Liver (tissue), 9 donors: ENCODE data around the gene VGF. TPM values are rescaled to one million over a fixed set of nuclear protein-coding genes. Genes with fewer than 3 reads are reported as not detected.

Experiments
- DNase-seq: peaks from one replicate; pipeline ENCODE4 v3.0.0-alpha.2; 2017; ENCODE audit warnings: low spot score
- H3K27ac ChIP-seq, 2 donors: one replicate each; pipeline ENCODE4 v1.7.0; 2013; ENCODE audit warnings: inconsistent platforms in 2 of 2, low read length in 2 of 2, control low read depth in 1 of 2, low read depth in 1 of 2, mild to moderate bottlenecking in 1 of 2
- H3K27me3 ChIP-seq, 4 donors: one replicate each; pipeline versions ENCODE4 v1.6.1 to v1.7.0; 2013; ENCODE audit warnings: low read length in 3 of 4, inconsistent platforms in 1 of 4, mild to moderate bottlenecking in 1 of 4, moderate library complexity in 1 of 4; ENCODE audit not compliant: control insufficient read depth in 4 of 4, insufficient read depth in 4 of 4
- H3K36me3 ChIP-seq, 4 donors: one replicate each; pipeline versions ENCODE4 v1.6.1 to v1.7.0; 2013; ENCODE audit warnings: low read length in 3 of 4, mild to moderate bottlenecking in 3 of 4, low read depth in 1 of 4, moderate library complexity in 1 of 4; ENCODE audit not compliant: control insufficient read depth in 4 of 4, insufficient read depth in 3 of 4
- H3K4me1 ChIP-seq, 4 donors: one replicate each; pipeline versions ENCODE4 v1.6.1 to v1.7.0; 2013; ENCODE audit warnings: low read length in 3 of 4, mild to moderate bottlenecking in 3 of 4, moderate library complexity in 1 of 4; ENCODE audit not compliant: control insufficient read depth in 4 of 4, insufficient read depth in 4 of 4
- H3K4me3 ChIP-seq, 3 donors: one replicate each; pipeline versions ENCODE4 v1.6.1 to v1.7.0; 2013; ENCODE audit warnings: low read length in 3 of 3, control low read depth in 1 of 3, low read depth in 1 of 3, mild to moderate bottlenecking in 1 of 3
- H3K9ac ChIP-seq, 2 donors: one replicate each; pipeline ENCODE4 v1.7.0; 2013; ENCODE audit warnings: low read length in 2 of 2, mild to moderate bottlenecking in 2 of 2, moderate library complexity in 2 of 2, control low read depth in 1 of 2, low read depth in 1 of 2
- H3K9me3 ChIP-seq, 4 donors: one replicate each; pipeline versions ENCODE4 v1.6.1 to v1.7.0; 2013; ENCODE audit warnings: low read length in 3 of 4; ENCODE audit not compliant: control insufficient read depth in 4 of 4
- ATF3 ChIP-seq: IDR thresholded peaks from 2 replicates; pipeline ENCODE4 v1.6.1; 2016; ENCODE audit warnings: antibody characterized with exemption
- CTCF ChIP-seq: fragments of 150-350 bp; IDR thresholded peaks from 2 replicates; pipeline ENCODE4 v1.5.1; 2017; ENCODE audit warnings: improper control_type of control experiment, low read depth, low read length; ENCODE audit not compliant: missing input control
- EGR1 ChIP-seq, 2 donors: IDR thresholded peaks; 2 replicates each; pipeline ENCODE4 v1.6.1; 2016 to 2018; ENCODE audit warnings: antibody characterized with exemption in 2 of 2, low read depth in 2 of 2
- FOXA1 ChIP-seq: IDR thresholded peaks from 2 replicates; pipeline ENCODE4 v1.6.1; 2016; ENCODE audit warnings: antibody characterized with exemption
- FOXA2 ChIP-seq: IDR thresholded peaks from 2 replicates; pipeline ENCODE4 v1.6.1; 2016; ENCODE audit warnings: antibody characterized with exemption
- GABPA ChIP-seq, 2 donors: IDR thresholded peaks in 1 of 2; conservative IDR thresholded peaks in 1 of 2; 2 replicates each; pipeline ENCODE4 v1.6.1; 2016; ENCODE audit warnings: antibody characterized with exemption in 2 of 2, mild to moderate bottlenecking in 1 of 2, moderate library complexity in 1 of 2
- HNF4A ChIP-seq, 2 donors: conservative IDR thresholded peaks; 2 replicates each; pipeline ENCODE4 v1.6.1; 2016; ENCODE audit warnings: antibody characterized with exemption in 2 of 2, mild to moderate bottlenecking in 2 of 2
- HNF4G ChIP-seq: IDR thresholded peaks from 2 replicates; pipeline ENCODE4 v1.6.1; 2016; ENCODE audit warnings: antibody characterized with exemption
- JUND ChIP-seq, 2 donors: IDR thresholded peaks; 2 replicates each; pipeline ENCODE4 v1.6.1; 2016; ENCODE audit warnings: antibody characterized with exemption in 2 of 2
- MAX ChIP-seq: IDR thresholded peaks from 2 replicates; pipeline ENCODE4 v1.6.1; 2016; ENCODE audit warnings: antibody characterized with exemption
- NR2F2 ChIP-seq: IDR thresholded peaks from 2 replicates; pipeline ENCODE4 v1.6.1; 2016; ENCODE audit warnings: antibody characterized with exemption
- RAD21 ChIP-seq, 2 donors: IDR thresholded peaks; 2 replicates each; pipeline ENCODE4 v1.6.1; 2016; ENCODE audit warnings: antibody characterized with exemption in 2 of 2, mild to moderate bottlenecking in 2 of 2
- REST ChIP-seq: IDR thresholded peaks from 2 replicates; pipeline ENCODE4 v1.6.1; 2016; ENCODE audit warnings: antibody characterized with exemption, mild to moderate bottlenecking
- RXRA ChIP-seq, 2 donors: IDR thresholded peaks; 2 replicates each; pipeline ENCODE4 v1.6.1; 2017 to 2018; ENCODE audit warnings: antibody characterized with exemption in 2 of 2, mild to moderate bottlenecking in 1 of 2
- SP1 ChIP-seq: IDR thresholded peaks from 2 replicates; pipeline ENCODE4 v1.6.1; 2018; ENCODE audit warnings: antibody characterized with exemption, mild to moderate bottlenecking
- TAF1 ChIP-seq: conservative IDR thresholded peaks from 2 replicates; pipeline ENCODE4 v1.6.1; 2016; ENCODE audit warnings: antibody characterized with exemption, mild to moderate bottlenecking
- YY1 ChIP-seq: IDR thresholded peaks from 2 replicates; pipeline ENCODE4 v1.6.1; 2016; ENCODE audit warnings: antibody characterized with exemption, mild to moderate bottlenecking
- ZBTB33 ChIP-seq: IDR thresholded peaks from 2 replicates; pipeline ENCODE4 v1.6.1; 2016; ENCODE audit warnings: antibody characterized with exemption
- WGBS: extraction: QIAGEN DNeasy Blood & Tissue Kit; methylation state at CpG from one replicate; pipeline ENCODE4 v1.1.7; 2013; 5-methylcytosine and 5-hydroxymethylcytosine counted together
- polyA plus RNA-seq, 2 donors: library from polyadenylated mRNA; stranded (reverse) in 1 of 2; unstranded in 1 of 2; fragments of 200-250 nt in 1 of 2; fragments of >200 nt in 1 of 2; fragmentation: Nextera tagmentation in 1 of 2; extraction: Ambion mirVana in 1 of 2; gene quantifications; one replicate each; pipeline versions ENCODE4 v1.2.1 to v1.2.3, GENCODE V29; 2013 to 2015
- total RNA-seq, 2 donors: library from RNA; depleted of rRNA; stranded (reverse); fragments of >200 nt; gene quantifications; one replicate each; pipeline ENCODE4 v1.2.3, GENCODE V29; 2014
- donor health status: healthy.
- donor health status: healthy.
- donor health status: healthy.
- donor health status: healthy.
- donor health status: healthy.

VGF gene
- total and polyA plus RNA-seq, 4 donors = not detected

GRCh38 chr7:101179117-101179516 lies 13.7 kb upstream of the VGF start:
- DNase-seq = no peak
- Histone ChIP-seq H3K27ac (no peak overlapping the region), H3K9ac (no peak overlapping the region), H3K4me1 (peaks cover 0 to 8% (median 2%) of the 10 kb centered on the region in 4 donors), H3K9me3 (no peaks in the 10 kb centered on the region), H3K36me3 (no peaks in the 10 kb centered on the region), H3K27me3 (peaks cover 0 to 9% (median 4%) of the 10 kb centered on the region in 4 donors), H3K4me3 (no peak overlapping the region)
- no peak for TF ChIP-seq EGR1 (IDR thresholded peaks at IDR 0.05; ENCODE audit: low read depth in 2 of 2)
- no peak for TF ChIP-seq RAD21 (IDR thresholded peaks at IDR 0.05)
- no peak for TF ChIP-seq ATF3
- TF ChIP-seq NR2F2 = no peak
- no peak for TF ChIP-seq JUND (IDR thresholded peaks at IDR 0.05)
- no peak for TF ChIP-seq MAX
- no peak for TF ChIP-seq HNF4A (conservative IDR thresholded peaks at IDR 0.05)
- TF ChIP-seq GABPA (IDR thresholded peaks at IDR 0.05 in 1 of 2, conservative IDR thresholded peaks at IDR 0.05 in 1 of 2) = no peak
- no peak for TF ChIP-seq CTCF
- TF ChIP-seq YY1 = no peak
- TF ChIP-seq HNF4G = no peak
- no peak for TF ChIP-seq FOXA1
- TF ChIP-seq SP1 = no peak
- no peak for TF ChIP-seq FOXA2
- no peak for TF ChIP-seq RXRA (IDR thresholded peaks at IDR 0.05)
- no peak for TF ChIP-seq REST
- TF ChIP-seq ZBTB33 = no peak
- TF ChIP-seq TAF1 = no peak
- WGBS = 4% methylated on average over 20 of the region's 20 CpGs
